Loucy (cell line): ENCODE measurements around the gene SEMA6D.

Experiments
- H2AFZ ChIP-seq: fragments of 200-600 bp; sonication (generic); 2 replicates; pipeline ENCODE4 v1.6.0; 2016; ENCODE audit warnings: antibody characterized with exemption, mild to moderate bottlenecking, low read length, moderate library complexity
- H3F3A ChIP-seq: fragments of 200-600 bp; 2 replicates; pipeline ENCODE4 v1.6.0; 2016; ENCODE audit warnings: antibody characterized with exemption, low read depth, mild to moderate bottlenecking
- H3K27me3 ChIP-seq: fragments of 200-600 bp; sonication (generic); 2 replicates; pipeline ENCODE4 v1.6.1; 2014; ENCODE audit warnings: low read length, mild to moderate bottlenecking; ENCODE audit not compliant: insufficient read depth, poor library complexity, severe bottlenecking
- H3K36me3 ChIP-seq: fragments of 200-600 bp; sonication (generic); 2 replicates; pipeline ENCODE4 v1.6.1; 2016; ENCODE audit warnings: low read length; ENCODE audit not compliant: insufficient read depth
- H3K4me1 ChIP-seq: fragments of 200-600 bp; sonication (generic); 2 replicates; pipeline ENCODE4 v1.5.1; 2014; ENCODE audit warnings: low read length, mild to moderate bottlenecking; ENCODE audit not compliant: insufficient read depth, poor library complexity, severe bottlenecking
- H3K4me2 ChIP-seq: fragments of 200-600 bp; sonication (generic); 2 replicates; pipeline ENCODE4 v1.6.0; 2014; ENCODE audit warnings: antibody characterized with exemption, low read length, low read depth, mild to moderate bottlenecking; ENCODE audit not compliant: poor library complexity, severe bottlenecking
- H3K4me3 ChIP-seq: fragments of 200-600 bp; sonication (generic); 2 replicates; pipeline ENCODE4 v1.5.1; 2014; ENCODE audit warnings: low read length, mild to moderate bottlenecking, mixed read lengths; ENCODE audit not compliant: poor library complexity, severe bottlenecking
- H3K79me2 ChIP-seq: fragments of 200-600 bp; sonication (generic); 2 replicates; pipeline ENCODE4 v1.6.1; 2014; ENCODE audit warnings: low read length; ENCODE audit not compliant: insufficient read depth
- H3K9ac ChIP-seq: fragments of 200-600 bp; sonication (generic); 2 replicates; pipeline ENCODE4 v1.6.0; 2014; ENCODE audit warnings: mild to moderate bottlenecking, low read depth, low read length, moderate library complexity; ENCODE audit not compliant: poor library complexity, severe bottlenecking
- H3K9me2 ChIP-seq: fragments of 200-600 bp; sonication (generic); replicated peaks from 2 replicates; pipeline ENCODE4 v1.6.1; 2016; ENCODE audit warnings: low read depth, low read length, mixed read lengths
- H3K9me3 ChIP-seq: fragments of 200-600 bp; sonication (generic); 2 replicates; pipeline ENCODE4 v1.6.1; 2014; ENCODE audit warnings: mild to moderate bottlenecking, antibody characterized with exemption, low read length, low read depth; ENCODE audit not compliant: insufficient read depth
- H4K20me1 ChIP-seq: fragments of 200-600 bp; sonication (generic); 2 replicates; pipeline ENCODE4 v1.6.0; 2014; ENCODE audit warnings: antibody characterized with exemption, low read length, mild to moderate bottlenecking; ENCODE audit not compliant: insufficient read depth, poor library complexity, severe bottlenecking
- EZH2phosphoT487 ChIP-seq: fragments of 200-600 bp; IDR thresholded peaks from 2 replicates; pipeline ENCODE4 v1.6.1; 2018; ENCODE audit warnings: antibody characterized with exemption, mild to moderate bottlenecking, moderate library complexity, borderline replicate concordance
- TF ChIP-seq, protein P1 (sequence below): fragments of 200-600 bp; sonication (generic); conservative IDR thresholded peaks from 2 replicates; pipeline ENCODE4 v1.5.1; 2014; ENCODE audit warnings: mild to moderate bottlenecking, antibody characterized with exemption, low read length

The SEMA6D gene

DNA sequence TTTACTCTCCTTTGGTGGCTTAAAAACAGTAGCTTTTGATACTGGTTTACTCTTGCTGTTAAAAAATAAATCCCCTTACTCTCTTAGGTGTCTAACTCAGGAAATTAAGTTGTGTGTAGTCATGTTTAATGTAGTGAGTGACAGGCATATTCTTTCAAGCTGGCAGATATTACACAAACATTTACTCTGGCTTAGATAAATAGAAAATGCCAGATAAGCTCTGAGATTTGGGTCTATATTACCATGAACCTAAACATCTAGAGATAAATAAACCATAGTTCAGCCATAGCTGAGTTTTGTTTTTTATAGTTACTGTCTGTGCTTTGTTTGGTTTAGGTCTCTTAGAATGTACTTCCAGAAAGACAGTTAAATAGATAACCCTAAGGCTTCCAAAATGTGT, 2.4 kb downstream of the SEMA6D start:
- no peaks in the 10 kb centered on the region for H3K9me3 ChIP-seq
- no peaks in the 10 kb centered on the region for H3K9me2 ChIP-seq
- no peaks in the 10 kb centered on the region for H3K36me3 ChIP-seq
- H3K4me2 ChIP-seq = no peak overlapping the region
- H3K4me1 ChIP-seq = no peaks in the 10 kb centered on the region
- no peak overlapping the region for H2AFZ ChIP-seq
- H4K20me1 ChIP-seq = no peaks in the 10 kb centered on the region
- no peak overlapping the region for H3K9ac ChIP-seq
- no peak overlapping the region for H3K4me3 ChIP-seq
- no peaks in the 10 kb centered on the region for H3K27me3 ChIP-seq
- H3F3A ChIP-seq = no peaks in the 10 kb centered on the region
- TF ChIP-seq, protein P1, sequence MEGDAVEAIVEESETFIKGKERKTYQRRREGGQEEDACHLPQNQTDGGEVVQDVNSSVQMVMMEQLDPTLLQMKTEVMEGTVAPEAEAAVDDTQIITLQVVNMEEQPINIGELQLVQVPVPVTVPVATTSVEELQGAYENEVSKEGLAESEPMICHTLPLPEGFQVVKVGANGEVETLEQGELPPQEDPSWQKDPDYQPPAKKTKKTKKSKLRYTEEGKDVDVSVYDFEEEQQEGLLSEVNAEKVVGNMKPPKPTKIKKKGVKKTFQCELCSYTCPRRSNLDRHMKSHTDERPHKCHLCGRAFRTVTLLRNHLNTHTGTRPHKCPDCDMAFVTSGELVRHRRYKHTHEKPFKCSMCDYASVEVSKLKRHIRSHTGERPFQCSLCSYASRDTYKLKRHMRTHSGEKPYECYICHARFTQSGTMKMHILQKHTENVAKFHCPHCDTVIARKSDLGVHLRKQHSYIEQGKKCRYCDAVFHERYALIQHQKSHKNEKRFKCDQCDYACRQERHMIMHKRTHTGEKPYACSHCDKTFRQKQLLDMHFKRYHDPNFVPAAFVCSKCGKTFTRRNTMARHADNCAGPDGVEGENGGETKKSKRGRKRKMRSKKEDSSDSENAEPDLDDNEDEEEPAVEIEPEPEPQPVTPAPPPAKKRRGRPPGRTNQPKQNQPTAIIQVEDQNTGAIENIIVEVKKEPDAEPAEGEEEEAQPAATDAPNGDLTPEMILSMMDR = no peak
- no peak for TF ChIP-seq EZH2phosphoT487
- no peaks in the 10 kb centered on the region for H3K79me2 ChIP-seq

DNA sequence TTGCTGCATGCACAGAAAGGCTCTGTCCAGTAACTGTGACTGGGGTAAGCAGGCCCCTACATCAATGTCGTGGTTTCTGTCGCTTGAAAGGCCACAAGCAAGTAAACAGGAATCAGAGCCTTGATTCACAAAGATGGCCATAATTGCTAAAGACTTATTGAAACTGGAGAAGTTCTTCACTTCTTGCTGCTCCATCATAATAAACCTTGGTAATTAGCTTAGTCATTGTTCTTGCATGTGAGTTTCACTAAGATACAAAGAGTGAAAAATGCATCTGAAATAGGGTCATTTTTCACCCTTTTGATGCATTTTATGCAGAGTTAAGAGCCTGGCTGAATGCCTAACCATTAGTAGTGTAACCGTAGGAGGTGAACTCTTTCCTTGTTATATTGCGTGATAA, 3.2 kb downstream of the SEMA6D start:
- Histone ChIP-seq H3K4me3 (no peak overlapping the region), H3F3A (no peaks in the 10 kb centered on the region), H2AFZ (no peak overlapping the region), H3K27me3 (no peaks in the 10 kb centered on the region), H3K36me3 (no peaks in the 10 kb centered on the region), H3K79me2 (no peaks in the 10 kb centered on the region), H3K9me3 (no peaks in the 10 kb centered on the region), H3K9ac (no peak overlapping the region), H3K4me2 (no peak overlapping the region), H3K4me1 (no peaks in the 10 kb centered on the region), H3K9me2 (no peaks in the 10 kb centered on the region), H4K20me1 (no peaks in the 10 kb centered on the region)
- TF ChIP-seq, protein P1 = no peak
- TF ChIP-seq EZH2phosphoT487 = no peak

DNA sequence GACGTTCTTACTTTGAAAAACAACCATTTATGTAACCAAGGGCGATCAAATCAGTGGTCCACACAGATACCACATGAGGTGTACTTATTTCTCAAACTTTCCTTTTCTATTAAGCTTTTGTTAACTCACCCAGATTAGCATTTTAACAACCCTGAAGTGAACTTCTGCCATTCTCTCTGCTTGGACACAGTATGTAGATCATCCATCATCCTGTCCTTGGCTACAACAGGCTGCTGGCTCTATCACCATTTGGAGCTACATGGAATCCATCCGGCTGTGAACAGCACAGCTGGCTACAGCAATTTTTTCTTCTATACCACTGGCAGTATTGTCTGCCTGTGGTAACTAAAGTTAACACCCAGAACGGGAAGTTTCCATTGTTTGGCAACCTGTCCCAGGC, 4.4 kb downstream of the SEMA6D start:
- Histone ChIP-seq H3K4me3 (no peak overlapping the region), H3K27me3 (no peaks in the 10 kb centered on the region), H3K36me3 (no peaks in the 10 kb centered on the region), H3K9ac (no peak overlapping the region), H4K20me1 (no peaks in the 10 kb centered on the region), H3K79me2 (no peaks in the 10 kb centered on the region), H2AFZ (no peak overlapping the region), H3F3A (no peaks in the 10 kb centered on the region), H3K9me3 (no peaks in the 10 kb centered on the region), H3K4me2 (no peak overlapping the region), H3K4me1 (no peaks in the 10 kb centered on the region), H3K9me2 (no peaks in the 10 kb centered on the region)
- TF ChIP-seq, protein P1 = no peak
- TF ChIP-seq EZH2phosphoT487 = no peak
